NCI-H2081 treated with DMSO at 0.1 percent for 48 hours (cell line): ENCODE results near the gene MTHFSD.

ENCODE experiments used
- DNase-seq: peaks from one replicate; lab custom pipeline; 2025; lab: John Stamatoyannopoulos, UW

The MTHFSD gene

GRCh38 chr16:86584071-86584685, 29.1 kb upstream of the MTHFSD start:
- DNase-seq = no peak

GRCh38 chr16:86581458-86581857, 26.4 kb upstream of the MTHFSD start:
- DNase-seq = no peak

- no peak for DNase-seq
Measured at GRCh38 chr16:86580791-86581170, 25.7 kb upstream of the MTHFSD start.

GRCh38 chr16:86580063-86580790, 25.2 kb upstream of the MTHFSD start:
- DNase-seq = no peak

GRCh38 chr16:86579268-86580062, 24.4 kb upstream of the MTHFSD start:
- DNase-seq = no peak

GRCh38 chr16:86578611-86579267, 23.7 kb upstream of the MTHFSD start:
- DNase-seq = no peak

GRCh38 chr16:86578061-86578599, 23.1 kb upstream of the MTHFSD start, which contains the start of gene FOXL1:
Gene FOXL1 (plus strand): TSS chr16:86578549. CDS start chr16:86578724, 175 bp downstream.
- no peak for DNase-seq

- no peak for DNase-seq
Measured at GRCh38 chr16:86577314-86577971, 22.4 kb upstream of the MTHFSD start.

- no peak for DNase-seq
Measured at GRCh38 chr16:86576591-86577313, 21.7 kb upstream of the MTHFSD start.

GRCh38 chr16:86575754-86576557, 20.9 kb upstream of the MTHFSD start:
- no peak for DNase-seq

GRCh38 chr16:86575095-86575685, 20.2 kb upstream of the MTHFSD start:
- no peak for DNase-seq

- no peak for DNase-seq
Measured at GRCh38 chr16:86574646-86575045, 19.6 kb upstream of the MTHFSD start.

- DNase-seq = no peak
Measured at GRCh38 chr16:86573646-86574508, 18.8 kb upstream of the MTHFSD start.

- DNase-seq = no peak
Measured at GRCh38 chr16:86573215-86573614, 18.2 kb upstream of the MTHFSD start.

GRCh38 chr16:86572606-86573005, 17.6 kb upstream of the MTHFSD start:
- DNase-seq = no peak

GRCh38 chr16:86572041-86572521, 17.0 kb upstream of the MTHFSD start:
- DNase-seq = no peak

GRCh38 chr16:86571530-86571915, 16.5 kb upstream of the MTHFSD start:
- no peak for DNase-seq
